ENCODE measurements around the gene BMP8A. TPM values are rescaled to one million over a fixed set of nuclear protein-coding genes. Genes with fewer than 3 reads are reported as not detected.
A peak's percentile ranks its signal among the peaks of the same experiment; 100 is the strongest.

Gene BMP8A
- total and polyA plus RNA-seq, 2 of the 8 experiments (the other 6 are each of a cell fraction or from before 2014, with no cell fraction given) = 0.38 to 0.43 TPM

DNA sequence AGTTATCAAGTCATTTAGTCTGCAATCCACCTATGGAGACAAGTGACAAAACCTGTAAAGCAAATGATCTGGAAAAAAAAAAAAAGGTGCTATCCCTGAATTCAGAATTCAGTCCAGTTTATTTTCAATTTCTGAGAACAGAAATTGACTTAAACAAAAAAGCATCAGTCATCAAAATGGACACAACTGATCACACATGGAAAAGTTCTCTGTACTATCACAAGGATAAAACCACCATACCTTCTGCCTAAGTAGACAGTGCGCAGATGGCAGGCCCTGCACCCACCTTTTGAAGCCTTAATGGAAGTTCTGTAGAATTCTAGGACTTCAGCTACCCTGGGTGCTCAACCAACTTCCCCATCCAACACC, 81.6 kb downstream of the BMP8A start:
- H3K14ac ChIP-seq (ENCODE audit: insufficient read length) = no peak overlapping the region
- FAIRE-seq (no peak), DNase-seq (ENCODE audit: low read depth in 1 of 2, low spot score in 2 of 2) (no peak)
- no peak overlapping the region for H4K5ac ChIP-seq (ENCODE audit: insufficient read length, low read depth, low read length)
- ChIA-PET POLR2A (ENCODE audit: partially characterized antibody) (interaction anchor here (0.7 to 5.7 kb wide), 13 partner anchors 10 to 130 kb away, joined by 3 to 92 read pairs (median 3); no protein-coding TSS in a partner anchor), CTCF (ENCODE audit: partially characterized antibody) (interaction anchor here (0.9 to 3.3 kb wide), 3 partner anchors 35 to 85 kb away, joined by 4 to 8 read pairs (median 4); no protein-coding TSS in a partner anchor)
- H3K23me2 ChIP-seq (ENCODE audit: low read depth, low read length) = peaks cover 15% of the 10 kb centered on the region
- H3K4ac ChIP-seq (replicated peaks; ENCODE audit: insufficient read length, low read depth, low read length) = no peak overlapping the region
- peak overlapping the region; percentile 42 to 86; a peak in 3 of 4 replicates for H3K4me2 ChIP-seq (ENCODE audit: insufficient read depth in 1 of 2, low read depth in 2 of 2, low read length in 2 of 2)
- no peaks in the 10 kb centered on the region for H3K27me3 ChIP-seq (replicated peaks in 1 of 4; ENCODE audit: control insufficient read depth in 3 of 4, extremely low read depth in 1 of 4, insufficient read depth in 3 of 4, low read length in 3 of 4)
- H3K4me1 ChIP-seq (replicated peaks in 1 of 4; ENCODE audit: control insufficient read depth in 3 of 4, insufficient read depth in 4 of 4, low read length in 3 of 4) = peaks cover 0 to 19% (median 7%) of the 10 kb centered on the region in 4 experiments; a peak in 5 of 7 replicates
- H3K4me3 ChIP-seq (ENCODE audit: extremely low read depth in 1 of 4, insufficient read depth in 2 of 4, low read depth in 3 of 4, low read length in 4 of 4) = peak overlapping the region in 2 of 4 experiments; percentile 2 to 99; a peak in 2 of 8 replicates
- H3K79me1 ChIP-seq (ENCODE audit: low read depth, low read length) = peaks cover 12% of the 10 kb centered on the region
- 89% methylated on average over 1 of the region's 1 CpG; no CpG with 5 or more reads in 1 of the 2 experiments for WGBS, 2 experiments (ENCODE audit: extremely low coverage in 1 of 2, insufficient coverage in 1 of 2, insufficient read length in 1 of 2, insufficient replicate concordance in 2 of 2, low coverage in 1 of 2, low lambda C conversion rate in 2 of 2, missing lambda C conversion rate in 1 of 2)
- no peak overlapping the region for H4K8ac ChIP-seq (ENCODE audit: extremely low read depth, insufficient read depth, low read length)
- no peak overlapping the region for H2AK5ac ChIP-seq (ENCODE audit: low read depth, low read length)
- no peak overlapping the region for H3K56ac ChIP-seq (replicated peaks; ENCODE audit: insufficient read length, low read depth, low read length)
- no peak overlapping the region for H2BK15ac ChIP-seq (ENCODE audit: low read length)
- peaks cover 47 to 72% (median 54%) of the 10 kb centered on the region in 4 experiments for H3K36me3 ChIP-seq (ENCODE audit: control insufficient read depth in 2 of 4, insufficient read depth in 4 of 4, low read length in 3 of 4)
- H3K27ac ChIP-seq (ENCODE audit: low read depth, low read length) = no peak overlapping the region
- H2AFZ ChIP-seq (ENCODE audit: low read length) = no peak overlapping the region
- H3K9me3 ChIP-seq (ENCODE audit: insufficient read depth in 2 of 2, low read depth in 1 of 2, low read length in 1 of 2) = no peaks in the 10 kb centered on the region
- H3K18ac ChIP-seq (ENCODE audit: extremely low read depth, low read length) = no peak overlapping the region
- H3K79me2 ChIP-seq (ENCODE audit: control insufficient read depth in 1 of 2, insufficient read depth in 2 of 2, low read length in 2 of 2) = peaks cover 33 to 51% of the 10 kb centered on the region in 2 experiments
- H4K20me1 ChIP-seq (replicated peaks in 1 of 2; ENCODE audit: control insufficient read depth in 1 of 2, insufficient read depth in 2 of 2, low read length in 2 of 2) = peaks cover 27 to 39% of the 10 kb centered on the region in 2 experiments
- no peak for TF ChIP-seq KDM1A (IDR thresholded peaks at IDR 0.05; ENCODE audit: borderline replicate concordance, low read length)
- no peak for TF ChIP-seq MAX (IDR thresholded peaks at IDR 0.05)
- no peak for TF ChIP-seq SIX5 (IDR thresholded peaks at IDR 0.05; ENCODE audit: low read depth, low read length)
- TF ChIP-seq TAF7 (optimal IDR thresholded peaks at IDR 0.05; ENCODE audit: borderline replicate concordance, low read depth, low read length) = no peak
- H4K91ac ChIP-seq (replicated peaks; ENCODE audit: insufficient read length, low read length) = no peak overlapping the region
- no peak overlapping the region for H2BK20ac ChIP-seq (ENCODE audit: low read length)
- H2BK120ac ChIP-seq (replicated peaks; ENCODE audit: low read depth, low read length) = no peak overlapping the region
- H2BK5ac ChIP-seq (ENCODE audit: low read depth, low read length) = no peak overlapping the region
- no peak overlapping the region for H3K9ac ChIP-seq (replicated peaks in 1 of 4; ENCODE audit: extremely low read depth in 1 of 4, low read depth in 3 of 4, low read length in 3 of 4)
- H3K23ac ChIP-seq (ENCODE audit: insufficient read length) = no peak overlapping the region
- H2BK12ac ChIP-seq (ENCODE audit: low read depth, low read length) = no peak overlapping the region

Measured in H1 (cell line).